Measurements from ENCODE around the gene MACROD2.

The MACROD2 gene

DNA sequence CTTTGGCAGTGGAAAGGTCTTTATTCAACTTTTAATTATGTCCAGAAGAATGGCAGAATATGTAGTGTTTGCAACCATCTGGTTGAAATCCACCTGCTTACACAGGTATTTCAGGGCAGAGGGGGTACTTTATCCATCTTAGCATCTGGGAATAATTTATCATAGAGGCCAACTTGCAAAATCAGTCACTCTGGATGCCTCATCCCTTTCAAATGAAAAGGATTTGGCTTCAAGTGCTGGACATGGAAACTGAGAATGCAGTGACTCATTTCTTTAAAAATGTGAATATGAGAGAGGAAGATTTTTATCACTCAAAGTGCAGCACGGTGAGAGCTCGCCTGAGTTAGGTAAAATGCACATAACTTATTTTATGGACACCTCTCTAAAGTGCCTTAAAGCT lies 1819.6 kb downstream of the MACROD2 start:
- no peak overlapping the region for H3K4me3 ChIP-seq (ENCODE audit: low read depth, low read length)
- TF ChIP-seq, protein P1, sequence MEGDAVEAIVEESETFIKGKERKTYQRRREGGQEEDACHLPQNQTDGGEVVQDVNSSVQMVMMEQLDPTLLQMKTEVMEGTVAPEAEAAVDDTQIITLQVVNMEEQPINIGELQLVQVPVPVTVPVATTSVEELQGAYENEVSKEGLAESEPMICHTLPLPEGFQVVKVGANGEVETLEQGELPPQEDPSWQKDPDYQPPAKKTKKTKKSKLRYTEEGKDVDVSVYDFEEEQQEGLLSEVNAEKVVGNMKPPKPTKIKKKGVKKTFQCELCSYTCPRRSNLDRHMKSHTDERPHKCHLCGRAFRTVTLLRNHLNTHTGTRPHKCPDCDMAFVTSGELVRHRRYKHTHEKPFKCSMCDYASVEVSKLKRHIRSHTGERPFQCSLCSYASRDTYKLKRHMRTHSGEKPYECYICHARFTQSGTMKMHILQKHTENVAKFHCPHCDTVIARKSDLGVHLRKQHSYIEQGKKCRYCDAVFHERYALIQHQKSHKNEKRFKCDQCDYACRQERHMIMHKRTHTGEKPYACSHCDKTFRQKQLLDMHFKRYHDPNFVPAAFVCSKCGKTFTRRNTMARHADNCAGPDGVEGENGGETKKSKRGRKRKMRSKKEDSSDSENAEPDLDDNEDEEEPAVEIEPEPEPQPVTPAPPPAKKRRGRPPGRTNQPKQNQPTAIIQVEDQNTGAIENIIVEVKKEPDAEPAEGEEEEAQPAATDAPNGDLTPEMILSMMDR (IDR thresholded peaks at IDR 0.05; ENCODE audit: borderline replicate concordance, insufficient read depth, low read depth, low read length), result no peak

- no peak overlapping the region for H3K4me3 ChIP-seq (ENCODE audit: low read depth, low read length)
- TF ChIP-seq, protein P1 (IDR thresholded peaks at IDR 0.05; ENCODE audit: borderline replicate concordance, insufficient read depth, low read depth, low read length), result no peak
These were observed 1822.0 kb downstream of the MACROD2 start for GRCh38 chr20:15817351-15817750.

GRCh38 chr20:15818651-15819071 lies 1823.3 kb downstream of the MACROD2 start:
- TF ChIP-seq, protein P1 (IDR thresholded peaks at IDR 0.05; ENCODE audit: borderline replicate concordance, insufficient read depth, low read depth, low read length), result no peak
- H3K4me3 ChIP-seq (ENCODE audit: low read depth, low read length), result no peak overlapping the region

DNA sequence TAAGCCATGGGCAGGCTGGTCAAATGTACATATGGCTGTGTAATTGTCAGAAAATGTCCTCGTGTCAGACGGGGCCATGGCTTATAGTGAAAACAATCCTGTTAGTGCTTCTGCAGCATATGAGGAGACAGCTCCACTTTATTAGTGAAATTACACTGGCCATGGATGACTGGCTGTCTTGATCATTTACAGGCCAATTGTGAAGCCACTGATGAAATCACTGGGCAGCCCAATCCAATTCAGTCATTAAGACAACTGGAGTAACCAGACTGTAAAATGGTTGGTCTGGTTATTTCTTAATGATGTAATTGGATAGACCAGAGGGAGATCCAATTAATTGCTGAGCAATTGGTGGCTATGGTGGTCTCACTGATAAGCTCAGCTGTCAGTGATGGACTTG lies 1828.4 kb downstream of the MACROD2 start:
- TF ChIP-seq, protein P1 (IDR thresholded peaks at IDR 0.05; ENCODE audit: borderline replicate concordance, insufficient read depth, low read depth, low read length), result no peak

GRCh38 chr20:15827628-15828027 lies 1832.3 kb downstream of the MACROD2 start:
- TF ChIP-seq, protein P1 (IDR thresholded peaks at IDR 0.05; ENCODE audit: borderline replicate concordance, insufficient read depth, low read depth, low read length), result no peak
- H3K4me3 ChIP-seq (ENCODE audit: low read depth, low read length), result no peak overlapping the region

More for the DNA sequence above, 1828.4 kb downstream of the MACROD2 start:
- no peak overlapping the region for H3K4me3 ChIP-seq (ENCODE audit: low read depth, low read length)

GRCh38 chr20:15831201-15831600 lies 1835.9 kb downstream of the MACROD2 start:
- no peak overlapping the region for H3K4me3 ChIP-seq (ENCODE audit: low read depth, low read length)
- TF ChIP-seq, protein P1 (IDR thresholded peaks at IDR 0.05; ENCODE audit: borderline replicate concordance, insufficient read depth, low read depth, low read length), result no peak

GRCh38 chr20:15832512-15832911 lies 1837.2 kb downstream of the MACROD2 start:
- no peak overlapping the region for H3K4me3 ChIP-seq (ENCODE audit: low read depth, low read length)
- TF ChIP-seq, protein P1 (IDR thresholded peaks at IDR 0.05; ENCODE audit: borderline replicate concordance, insufficient read depth, low read depth, low read length), result no peak

All from GM12875 (cell line).